GM23338 (cell line): ENCODE results near the gene DOLPP1. TPM values are rescaled to one million over a fixed set of nuclear protein-coding genes. Genes with fewer than 3 reads are reported as not detected.

ENCODE experiments used
- ATAC-seq: fragments of 200-7000 bp; cut with Tn5 transposase; 3 replicates; pipeline ENCODE4 v1.9.1; 2020
- DNase-seq: peaks from one replicate; pipeline ENCODE4 v3.0.0-alpha.2; 2015; ENCODE audit warnings: low spot score
- H2AFZ ChIP-seq: fragments of 200-600 bp; sonication (generic); 2 replicates; pipeline ENCODE4 v1.8.0; 2016; ENCODE audit warnings: antibody characterized with exemption, mild to moderate bottlenecking, moderate library complexity
- H3F3A ChIP-seq: fragments of 200-600 bp; sonication (generic); replicated peaks from 2 replicates; pipeline ENCODE4 v1.8.0; 2017; ENCODE audit warnings: antibody characterized with exemption, mixed run types, low read depth
- H3K27ac ChIP-seq: fragments of 200-600 bp; sonication (generic); 2 replicates; pipeline ENCODE4 v1.6.1; 2016; ENCODE audit warnings: low read depth
- H3K27me3 ChIP-seq: fragments of 200-600 bp; sonication (generic); 2 replicates; pipeline ENCODE4 v1.8.0; 2016; ENCODE audit warnings: mild to moderate bottlenecking, mixed run types, moderate library complexity; ENCODE audit not compliant: insufficient read depth
- H3K36me3 ChIP-seq: fragments of 200-600 bp; sonication (generic); 2 replicates; pipeline ENCODE4 v1.8.0; 2016; ENCODE audit warnings: mild to moderate bottlenecking; ENCODE audit not compliant: insufficient read depth
- H3K4me1 ChIP-seq: fragments of 200-600 bp; sonication (generic); 2 replicates; pipeline ENCODE4 v1.8.0; 2016; ENCODE audit warnings: mild to moderate bottlenecking, moderate library complexity; ENCODE audit not compliant: insufficient read depth
- H3K4me2 ChIP-seq: fragments of 200-600 bp; sonication (generic); 2 replicates; pipeline ENCODE4 v1.7.1; 2017; ENCODE audit warnings: mixed run types
- H3K4me3 ChIP-seq: fragments of 200-600 bp; sonication (generic); 2 replicates; pipeline ENCODE4 v1.6.1; 2016; ENCODE audit warnings: mixed run types
- H3K79me2 ChIP-seq: fragments of 200-600 bp; sonication (generic); replicated peaks from 2 replicates; pipeline ENCODE4 v1.8.0; 2017; ENCODE audit warnings: mild to moderate bottlenecking; ENCODE audit not compliant: insufficient read depth
- H3K9me2 ChIP-seq: fragments of 200-600 bp; sonication (generic); 2 replicates; pipeline ENCODE4 v1.8.0; 2017; ENCODE audit not compliant: insufficient read depth
- H4K20me1 ChIP-seq: fragments of 200-600 bp; sonication (generic); replicated peaks from 2 replicates; pipeline ENCODE4 v1.8.0; 2017; ENCODE audit warnings: mild to moderate bottlenecking; ENCODE audit not compliant: insufficient read depth
- H3K27ac Mint-ChIP-seq: 2 replicates; pipeline ENCODE4 v1.8.0; 2020; ENCODE audit warnings: inconsistent platforms, mild to moderate bottlenecking, moderate library complexity, mixed read lengths
- H3K27me3 Mint-ChIP-seq: 3 replicates; pipeline ENCODE4 v1.8.0; 2022; ENCODE audit warnings: low read depth, mild to moderate bottlenecking, moderate library complexity, mixed read lengths, inconsistent platforms; ENCODE audit not compliant: insufficient read depth, poor library complexity
- H3K36me3 Mint-ChIP-seq: 3 replicates; pipeline ENCODE4 v1.8.0; 2021; ENCODE audit warnings: low read depth, mild to moderate bottlenecking, inconsistent platforms, moderate library complexity, mixed read lengths
- H3K4me1 Mint-ChIP-seq: 3 replicates; pipeline ENCODE4 v1.8.0; 2020; ENCODE audit warnings: mild to moderate bottlenecking, inconsistent platforms, mixed read lengths
- H3K4me3 Mint-ChIP-seq: 3 replicates; pipeline ENCODE4 v1.8.0; 2021; ENCODE audit warnings: moderate library complexity, mild to moderate bottlenecking, inconsistent platforms, mixed read lengths
- H3K9me3 Mint-ChIP-seq: 3 replicates; pipeline ENCODE4 v1.8.0; 2020; ENCODE audit warnings: moderate library complexity, mild to moderate bottlenecking, inconsistent platforms, mixed read lengths
- ETS1 ChIP-seq: IDR thresholded peaks from 2 replicates; pipeline ENCODE4 v1.6.1; 2016; ENCODE audit warnings: antibody characterized with exemption
- EZH2 ChIP-seq: fragments of 200-600 bp; sonication (generic); IDR thresholded peaks from one replicate; pipeline ENCODE4 v1.8.0; 2017; ENCODE audit warnings: antibody characterized with exemption, mild to moderate bottlenecking, low read depth; ENCODE audit not compliant: unreplicated experiment
- EZH2phosphoT487 ChIP-seq: fragments of 200-600 bp; sonication (generic); IDR thresholded peaks from one replicate; pipeline ENCODE4 v1.8.1; 2018; ENCODE audit warnings: antibody characterized with exemption; ENCODE audit not compliant: unreplicated experiment
- STAT1 ChIP-seq: IDR thresholded peaks from one replicate; pipeline ENCODE4 v1.6.1; 2016; ENCODE audit warnings: antibody characterized with exemption; ENCODE audit not compliant: unreplicated experiment
- ZNF331 ChIP-seq: fragments of 250-450 bp; sonication (Bioruptor Pico); IDR thresholded peaks from 2 replicates; pipeline ENCODE4 v1.5.0; 2020; ENCODE audit warnings: low read depth, mild to moderate bottlenecking, moderate library complexity
- polyA plus RNA-seq: library from polyadenylated mRNA; unstranded; fragments of >200 nt; fragmentation: Nextera tagmentation; extraction: Ambion mirVana; gene quantifications from 2 replicates; pipeline ENCODE4 v1.2.1, GENCODE V29; 2016
- total RNA-seq: library from RNA; depleted of rRNA; stranded (reverse); fragments of >200 nt; shearing (Covaris generic); gene quantifications from 2 replicates; pipeline ENCODE4 v1.2.3, GENCODE V29; 2014
- TF ChIP-seq, protein P1 (sequence below): fragments of 250-450 bp; sonication (Bioruptor Pico); IDR thresholded peaks from 2 replicates; pipeline ENCODE4 v1.5.0; 2020; ENCODE audit warnings: mild to moderate bottlenecking, moderate library complexity

Gene DOLPP1
- total and polyA plus RNA-seq, 2 experiments from 2014 or later, result 23.3 to 31.9 TPM

GRCh38 chr9:129078691-129079503 is 2.0 kb upstream of the DOLPP1 start (continued):
- TF ChIP-seq, protein P1, sequence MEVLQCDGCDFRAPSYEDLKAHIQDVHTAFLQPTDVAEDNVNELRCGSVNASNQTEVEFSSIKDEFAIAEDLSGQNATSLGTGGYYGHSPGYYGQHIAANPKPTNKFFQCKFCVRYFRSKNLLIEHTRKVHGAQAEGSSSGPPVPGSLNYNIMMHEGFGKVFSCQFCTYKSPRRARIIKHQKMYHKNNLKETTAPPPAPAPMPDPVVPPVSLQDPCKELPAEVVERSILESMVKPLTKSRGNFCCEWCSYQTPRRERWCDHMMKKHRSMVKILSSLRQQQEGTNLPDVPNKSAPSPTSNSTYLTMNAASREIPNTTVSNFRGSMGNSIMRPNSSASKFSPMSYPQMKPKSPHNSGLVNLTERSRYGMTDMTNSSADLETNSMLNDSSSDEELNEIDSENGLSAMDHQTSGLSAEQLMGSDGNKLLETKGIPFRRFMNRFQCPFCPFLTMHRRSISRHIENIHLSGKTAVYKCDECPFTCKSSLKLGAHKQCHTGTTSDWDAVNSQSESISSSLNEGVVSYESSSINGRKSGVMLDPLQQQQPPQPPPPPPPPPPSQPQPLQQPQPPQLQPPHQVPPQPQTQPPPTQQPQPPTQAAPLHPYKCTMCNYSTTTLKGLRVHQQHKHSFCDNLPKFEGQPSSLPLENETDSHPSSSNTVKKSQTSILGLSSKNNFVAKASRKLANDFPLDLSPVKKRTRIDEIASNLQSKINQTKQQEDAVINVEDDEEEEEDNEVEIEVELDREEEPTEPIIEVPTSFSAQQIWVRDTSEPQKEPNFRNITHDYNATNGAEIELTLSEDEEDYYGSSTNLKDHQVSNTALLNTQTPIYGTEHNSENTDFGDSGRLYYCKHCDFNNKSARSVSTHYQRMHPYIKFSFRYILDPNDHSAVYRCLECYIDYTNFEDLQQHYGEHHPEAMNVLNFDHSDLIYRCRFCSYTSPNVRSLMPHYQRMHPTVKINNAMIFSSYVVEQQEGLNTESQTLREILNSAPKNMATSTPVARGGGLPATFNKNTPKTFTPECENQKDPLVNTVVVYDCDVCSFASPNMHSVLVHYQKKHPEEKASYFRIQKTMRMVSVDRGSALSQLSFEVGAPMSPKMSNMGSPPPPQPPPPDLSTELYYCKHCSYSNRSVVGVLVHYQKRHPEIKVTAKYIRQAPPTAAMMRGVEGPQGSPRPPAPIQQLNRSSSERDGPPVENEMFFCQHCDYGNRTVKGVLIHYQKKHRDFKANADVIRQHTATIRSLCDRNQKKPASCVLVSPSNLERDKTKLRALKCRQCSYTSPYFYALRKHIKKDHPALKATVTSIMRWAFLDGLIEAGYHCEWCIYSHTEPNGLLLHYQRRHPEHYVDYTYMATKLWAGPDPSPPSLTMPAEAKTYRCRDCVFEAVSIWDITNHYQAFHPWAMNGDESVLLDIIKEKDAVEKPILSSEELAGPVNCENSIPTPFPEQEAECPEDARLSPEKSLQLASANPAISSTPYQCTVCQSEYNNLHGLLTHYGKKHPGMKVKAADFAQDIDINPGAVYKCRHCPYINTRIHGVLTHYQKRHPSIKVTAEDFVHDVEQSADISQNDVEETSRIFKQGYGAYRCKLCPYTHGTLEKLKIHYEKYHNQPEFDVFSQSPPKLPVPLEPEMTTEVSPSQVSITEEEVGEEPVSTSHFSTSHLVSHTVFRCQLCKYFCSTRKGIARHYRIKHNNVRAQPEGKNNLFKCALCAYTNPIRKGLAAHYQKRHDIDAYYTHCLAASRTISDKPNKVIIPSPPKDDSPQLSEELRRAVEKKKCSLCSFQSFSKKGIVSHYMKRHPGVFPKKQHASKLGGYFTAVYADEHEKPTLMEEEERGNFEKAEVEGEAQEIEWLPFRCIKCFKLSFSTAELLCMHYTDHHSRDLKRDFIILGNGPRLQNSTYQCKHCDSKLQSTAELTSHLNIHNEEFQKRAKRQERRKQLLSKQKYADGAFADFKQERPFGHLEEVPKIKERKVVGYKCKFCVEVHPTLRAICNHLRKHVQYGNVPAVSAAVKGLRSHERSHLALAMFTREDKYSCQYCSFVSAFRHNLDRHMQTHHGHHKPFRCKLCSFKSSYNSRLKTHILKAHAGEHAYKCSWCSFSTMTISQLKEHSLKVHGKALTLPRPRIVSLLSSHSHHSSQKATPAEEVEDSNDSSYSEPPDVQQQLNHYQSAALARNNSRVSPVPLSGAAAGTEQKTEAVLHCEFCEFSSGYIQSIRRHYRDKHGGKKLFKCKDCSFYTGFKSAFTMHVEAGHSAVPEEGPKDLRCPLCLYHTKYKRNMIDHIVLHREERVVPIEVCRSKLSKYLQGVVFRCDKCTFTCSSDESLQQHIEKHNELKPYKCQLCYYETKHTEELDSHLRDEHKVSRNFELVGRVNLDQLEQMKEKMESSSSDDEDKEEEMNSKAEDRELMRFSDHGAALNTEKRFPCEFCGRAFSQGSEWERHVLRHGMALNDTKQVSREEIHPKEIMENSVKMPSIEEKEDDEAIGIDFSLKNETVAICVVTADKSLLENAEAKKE, result no peak
- TF ChIP-seq EZH2, result no peak
- no peak for TF ChIP-seq ZNF331 (CRISPR knock-in tag)
- no peak for TF ChIP-seq EZH2phosphoT487
- TF ChIP-seq STAT1, result no peak

- Mint-ChIP-seq H3K36me3 (no peaks in the 10 kb centered on the region; the same call in 1 of the 3 replicates), H3K27ac (no peak overlapping the region), H3K4me3 (peak overlapping the region; percentile 99), H3K4me1 (peaks cover 3% of the 10 kb centered on the region), H3K9me3 (no peaks in the 10 kb centered on the region), H3K27me3 (peaks cover 16% of the 10 kb centered on the region)
- peak overlapping the region; percentile 83 for H3K4me2 ChIP-seq
- H3K27me3 ChIP-seq, result no peaks in the 10 kb centered on the region
- no peak for ATAC-seq
- TF ChIP-seq EZH2 (no peak), ETS1 (no peak)
- H3K9me2 ChIP-seq, result no peaks in the 10 kb centered on the region
- H3K79me2 ChIP-seq, result peaks cover 34% of the 10 kb centered on the region
- 0 out of 2 replicates have a peak, but pooled peaks cover 4% of the 10 kb centered on the region for H3F3A ChIP-seq
- DNase-seq, result no peak
- peak overlapping the region; percentile 76 for H3K4me3 ChIP-seq
- H2AFZ ChIP-seq, result peak overlapping the region; percentile 78; the same call in 1 of the 2 replicates
- no peaks in the 10 kb centered on the region for H3K36me3 ChIP-seq
- 0 out of 2 replicates have a peak overlapping the region, but pooled peaks have one; percentile 29 for H3K27ac ChIP-seq
- peaks cover 5% of the 10 kb centered on the region; the same call in 1 of the 2 replicates for H3K4me1 ChIP-seq
- no peaks in the 10 kb centered on the region; the same call in 1 of the 2 replicates for H4K20me1 ChIP-seq
These were observed 1.1 kb upstream of the DOLPP1 start for GRCh38 chr9:129079829-129080228.
